GM18907 (cell line): ENCODE data around the gene MRPL52.
"Not testable (repeated sequence)": the region's sequence is repeated elsewhere in the genome, so short reads cannot be mapped to it uniquely, and the experiment has no call there.

Experiments used
- ATAC-seq: cut with Tn5 transposase; IDR thresholded peaks from one replicate; pipeline ENCODE4 v1.9.1; 2021; ENCODE audit warnings: mild to moderate bottlenecking, moderate library complexity; ENCODE audit not compliant: unreplicated experiment

Gene MRPL52

DNA sequence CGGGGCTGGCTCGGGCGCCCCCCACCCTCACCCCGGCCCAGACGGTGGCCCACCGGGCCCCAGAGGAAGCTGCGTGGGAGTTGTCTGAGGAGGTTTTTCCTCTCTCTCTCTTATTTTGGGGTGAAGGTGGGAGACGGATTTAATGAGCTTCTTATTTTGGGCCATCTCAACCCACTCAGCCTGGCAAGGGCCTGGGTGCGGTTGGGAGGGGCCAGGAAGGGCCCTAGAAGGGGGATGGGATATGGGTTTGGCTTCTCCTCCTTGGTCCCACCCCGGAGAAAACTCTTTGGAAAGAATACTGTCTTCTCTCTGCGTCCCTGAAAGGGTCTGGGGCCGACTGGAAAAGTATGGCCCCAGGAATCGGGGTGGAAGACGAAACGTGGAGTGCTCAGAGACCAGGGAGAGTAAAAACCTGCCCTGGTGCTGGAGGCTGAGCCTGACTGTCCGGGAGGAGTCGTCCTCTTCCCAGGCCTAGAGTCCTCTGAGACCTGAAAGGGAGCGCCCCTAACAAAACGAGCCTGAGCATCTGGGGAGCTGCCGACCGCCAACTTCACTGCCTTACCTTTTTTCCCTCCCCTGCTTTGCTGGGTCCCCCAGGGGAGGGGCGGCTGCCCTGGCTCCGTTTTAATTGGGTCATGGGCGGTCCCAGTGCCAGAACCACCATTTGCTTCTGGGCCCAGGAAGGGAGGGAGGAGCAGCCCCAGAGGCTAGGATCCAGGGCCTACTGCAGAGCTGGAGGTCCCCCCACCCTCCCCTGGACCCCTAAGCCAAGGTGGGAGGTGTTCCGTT, 8.3 kb downstream of the MRPL52 start:
- no peak for ATAC-seq

DNA sequence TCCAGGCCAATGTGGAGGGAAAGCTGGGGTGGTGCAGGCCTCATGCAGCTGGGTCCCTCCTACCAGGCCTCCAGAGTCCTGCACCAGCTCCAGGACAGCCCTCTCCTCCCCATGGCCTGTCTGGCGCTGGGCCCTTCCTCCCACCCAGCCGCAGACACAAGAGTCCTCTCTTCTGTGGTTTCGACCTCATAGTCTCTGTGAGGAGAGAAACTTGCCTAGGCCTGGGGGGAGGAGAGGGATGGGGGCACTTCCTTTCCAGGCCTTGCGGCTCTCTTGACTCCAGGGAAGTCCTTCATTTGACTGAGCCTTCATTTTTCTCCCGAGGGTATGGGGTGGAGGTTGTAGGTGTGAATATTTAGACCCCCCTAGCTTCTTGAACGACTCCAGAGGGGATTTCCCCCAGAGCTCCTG, 8.9 kb downstream of the MRPL52 start:
- ATAC-seq = no peak

DNA sequence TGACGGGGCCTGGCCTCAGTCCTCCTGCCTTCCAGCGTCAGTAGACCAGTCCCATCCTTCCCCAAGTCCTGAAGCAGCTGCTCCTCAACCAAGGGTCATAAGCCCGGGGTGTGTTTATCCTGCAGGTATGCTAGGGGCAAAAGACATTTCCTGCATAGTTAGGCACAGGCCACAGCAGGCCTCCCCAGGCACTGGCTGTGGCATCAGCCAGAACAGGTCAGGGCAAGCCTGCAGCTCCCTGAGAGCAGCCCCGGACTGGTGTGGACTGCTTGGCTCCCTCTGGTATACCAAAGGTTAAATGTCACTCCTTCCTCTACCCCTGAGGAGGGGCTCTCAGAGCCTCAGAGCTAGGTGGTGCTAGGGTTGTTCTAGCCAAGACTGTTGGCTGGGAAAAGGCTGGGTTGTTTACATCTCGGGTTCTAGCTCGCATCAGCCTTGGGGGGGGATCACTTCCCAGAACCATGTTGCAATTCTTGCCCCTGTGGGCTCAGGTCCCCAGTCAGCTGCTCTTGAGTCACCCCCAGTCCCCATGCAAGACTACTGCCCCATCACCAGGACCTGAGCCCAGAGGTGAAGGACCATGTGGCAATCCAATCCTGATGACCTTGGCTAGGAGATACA, 9.6 kb downstream of the MRPL52 start:
- no peak for ATAC-seq

DNA sequence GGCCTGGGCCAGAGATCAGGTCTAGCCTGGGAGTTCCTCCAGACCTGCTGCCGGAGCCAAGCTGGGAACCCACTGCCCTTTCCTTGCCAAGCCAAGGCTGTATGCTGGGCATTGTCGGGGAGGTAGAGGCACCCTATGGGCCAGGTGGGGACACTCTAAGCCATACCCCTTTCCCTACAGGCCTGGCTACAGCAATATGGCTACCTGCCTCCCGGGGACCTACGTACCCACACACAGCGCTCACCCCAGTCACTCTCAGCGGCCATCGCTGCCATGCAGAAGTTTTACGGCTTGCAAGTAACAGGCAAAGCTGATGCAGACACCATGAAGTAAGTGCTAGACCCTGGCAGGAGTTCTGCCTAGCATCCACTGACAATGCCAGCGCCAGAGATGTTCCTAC, 11.6 kb downstream of the MRPL52 start:
- no peak for ATAC-seq

DNA sequence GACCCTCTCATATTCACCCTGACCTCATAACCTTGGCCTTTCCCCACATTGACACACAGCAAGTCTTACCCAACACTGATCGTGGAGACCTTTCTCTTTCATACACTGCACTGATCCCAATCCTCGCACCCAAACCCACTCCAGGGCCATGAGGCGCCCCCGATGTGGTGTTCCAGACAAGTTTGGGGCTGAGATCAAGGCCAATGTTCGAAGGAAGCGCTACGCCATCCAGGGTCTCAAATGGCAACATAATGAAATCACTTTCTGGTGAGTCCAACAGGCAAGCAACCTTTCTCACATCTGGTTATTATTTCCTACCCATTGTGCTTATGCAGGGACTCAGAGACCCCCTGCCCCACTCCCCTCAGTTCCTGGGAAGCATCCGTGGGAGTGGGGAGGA, 12.1 kb downstream of the MRPL52 start:
- no peak for ATAC-seq

DNA sequence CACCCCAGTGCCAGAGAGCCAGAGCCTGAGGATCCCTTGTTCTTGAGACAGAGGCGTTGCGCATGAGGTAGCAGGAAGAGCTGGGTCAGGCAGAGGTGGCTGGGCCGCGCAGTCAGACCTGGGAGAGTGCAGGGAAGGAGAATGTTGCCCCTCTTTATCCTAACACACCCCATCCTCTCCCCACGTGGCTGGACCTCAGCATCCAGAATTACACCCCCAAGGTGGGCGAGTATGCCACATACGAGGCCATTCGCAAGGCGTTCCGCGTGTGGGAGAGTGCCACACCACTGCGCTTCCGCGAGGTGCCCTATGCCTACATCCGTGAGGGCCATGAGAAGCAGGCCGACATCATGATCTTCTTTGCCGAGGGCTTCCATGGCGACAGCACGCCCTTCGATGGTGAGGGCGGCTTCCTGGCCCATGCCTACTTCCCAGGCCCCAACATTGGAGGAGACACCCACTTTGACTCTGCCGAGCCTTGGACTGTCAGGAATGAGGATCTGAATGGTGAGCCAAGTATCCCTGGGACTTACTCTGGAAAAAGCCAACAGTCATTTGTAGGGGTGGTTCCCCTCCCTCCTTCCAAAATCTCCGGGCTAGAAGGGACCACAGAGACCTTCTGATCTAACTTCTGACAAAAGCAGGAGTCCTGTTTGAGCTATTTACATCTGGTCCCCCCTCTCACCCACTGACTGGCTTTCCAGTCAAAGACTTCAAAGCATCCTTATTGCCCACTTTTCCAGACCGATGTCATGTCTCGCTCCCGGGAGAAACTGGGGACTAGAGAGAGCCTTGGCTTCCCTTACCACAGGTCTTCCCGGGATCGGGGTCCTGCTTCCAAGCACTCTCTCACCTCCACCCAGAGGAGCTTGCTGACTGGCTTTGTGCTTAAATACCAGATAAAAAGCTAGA, 12.8 kb downstream of the MRPL52 start:
- ATAC-seq = no peak

DNA sequence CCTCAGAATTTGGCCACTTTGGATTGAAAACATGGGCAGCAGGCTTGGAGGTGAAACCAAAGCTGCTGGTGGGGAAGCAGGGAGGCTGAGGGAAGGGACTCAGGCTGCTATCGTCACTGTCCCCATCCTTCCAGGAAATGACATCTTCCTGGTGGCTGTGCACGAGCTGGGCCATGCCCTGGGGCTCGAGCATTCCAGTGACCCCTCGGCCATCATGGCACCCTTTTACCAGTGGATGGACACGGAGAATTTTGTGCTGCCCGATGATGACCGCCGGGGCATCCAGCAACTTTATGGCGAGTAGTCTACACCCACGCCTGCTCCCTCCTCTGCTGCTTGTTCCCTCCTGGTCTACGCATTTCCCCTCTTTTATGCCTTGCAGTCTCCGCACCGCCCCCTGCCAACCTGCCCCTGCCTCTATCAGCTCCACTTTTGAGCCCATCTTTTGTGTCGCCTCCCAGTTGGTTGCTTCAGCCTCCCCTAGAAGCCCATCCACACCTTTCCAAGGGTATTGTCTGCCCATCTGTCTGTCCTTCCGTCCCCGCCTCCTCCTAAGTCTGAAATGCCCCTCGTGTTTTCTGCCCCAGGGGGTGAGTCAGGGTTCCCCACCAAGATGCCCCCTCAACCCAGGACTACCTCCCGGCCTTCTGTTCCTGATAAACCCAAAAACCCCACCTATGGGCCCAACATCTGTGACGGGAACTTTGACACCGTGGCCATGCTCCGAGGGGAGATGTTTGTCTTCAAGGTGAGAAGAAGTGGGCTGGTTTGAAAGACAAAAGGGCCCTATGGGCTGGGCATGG, 13.6 kb downstream of the MRPL52 start:
- no peak for ATAC-seq

DNA sequence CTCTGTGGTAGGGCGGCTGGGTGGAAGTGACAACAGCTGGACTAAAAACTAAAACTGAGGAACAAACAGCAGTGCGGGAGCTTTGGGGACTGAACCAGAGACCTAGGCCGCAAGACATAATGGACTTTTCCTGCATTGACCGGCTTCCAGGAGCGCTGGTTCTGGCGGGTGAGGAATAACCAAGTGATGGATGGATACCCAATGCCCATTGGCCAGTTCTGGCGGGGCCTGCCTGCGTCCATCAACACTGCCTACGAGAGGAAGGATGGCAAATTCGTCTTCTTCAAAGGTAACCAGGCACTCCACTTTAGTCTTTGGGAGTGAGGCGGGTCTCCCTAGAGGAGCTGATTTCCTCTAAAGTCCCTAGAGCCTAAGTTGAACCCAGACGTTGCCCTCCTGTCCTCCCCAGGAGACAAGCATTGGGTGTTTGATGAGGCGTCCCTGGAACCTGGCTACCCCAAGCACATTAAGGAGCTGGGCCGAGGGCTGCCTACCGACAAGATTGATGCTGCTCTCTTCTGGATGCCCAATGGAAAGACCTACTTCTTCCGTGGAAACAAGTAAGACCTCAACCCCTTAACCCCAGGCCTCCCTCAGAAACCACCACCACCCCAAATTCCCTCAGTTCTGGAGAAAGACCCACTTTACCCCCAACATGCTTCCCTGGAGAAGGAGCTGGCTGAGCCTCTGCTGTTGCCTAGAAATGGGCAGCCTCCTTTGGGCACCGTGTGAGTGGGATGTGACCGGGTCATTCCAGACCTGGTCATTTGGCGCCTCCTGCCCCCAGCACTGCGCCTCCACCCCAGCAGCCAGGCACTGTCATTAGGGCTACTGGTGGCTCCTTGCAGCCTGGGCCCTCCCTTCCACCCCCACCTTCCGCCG, 14.8 kb downstream of the MRPL52 start:
- no peak for ATAC-seq

DNA sequence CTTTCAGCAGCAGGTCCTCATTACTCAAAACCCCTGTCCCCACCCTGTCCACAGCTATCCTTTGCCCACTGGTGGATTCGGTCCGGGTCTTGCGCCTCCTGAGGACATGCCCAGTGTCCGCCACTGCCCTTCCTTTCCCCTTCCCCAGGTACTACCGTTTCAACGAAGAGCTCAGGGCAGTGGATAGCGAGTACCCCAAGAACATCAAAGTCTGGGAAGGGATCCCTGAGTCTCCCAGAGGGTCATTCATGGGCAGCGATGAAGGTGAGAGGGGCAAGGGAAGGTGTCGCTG, 15.4 kb downstream of the MRPL52 start:
- no peak for ATAC-seq

DNA sequence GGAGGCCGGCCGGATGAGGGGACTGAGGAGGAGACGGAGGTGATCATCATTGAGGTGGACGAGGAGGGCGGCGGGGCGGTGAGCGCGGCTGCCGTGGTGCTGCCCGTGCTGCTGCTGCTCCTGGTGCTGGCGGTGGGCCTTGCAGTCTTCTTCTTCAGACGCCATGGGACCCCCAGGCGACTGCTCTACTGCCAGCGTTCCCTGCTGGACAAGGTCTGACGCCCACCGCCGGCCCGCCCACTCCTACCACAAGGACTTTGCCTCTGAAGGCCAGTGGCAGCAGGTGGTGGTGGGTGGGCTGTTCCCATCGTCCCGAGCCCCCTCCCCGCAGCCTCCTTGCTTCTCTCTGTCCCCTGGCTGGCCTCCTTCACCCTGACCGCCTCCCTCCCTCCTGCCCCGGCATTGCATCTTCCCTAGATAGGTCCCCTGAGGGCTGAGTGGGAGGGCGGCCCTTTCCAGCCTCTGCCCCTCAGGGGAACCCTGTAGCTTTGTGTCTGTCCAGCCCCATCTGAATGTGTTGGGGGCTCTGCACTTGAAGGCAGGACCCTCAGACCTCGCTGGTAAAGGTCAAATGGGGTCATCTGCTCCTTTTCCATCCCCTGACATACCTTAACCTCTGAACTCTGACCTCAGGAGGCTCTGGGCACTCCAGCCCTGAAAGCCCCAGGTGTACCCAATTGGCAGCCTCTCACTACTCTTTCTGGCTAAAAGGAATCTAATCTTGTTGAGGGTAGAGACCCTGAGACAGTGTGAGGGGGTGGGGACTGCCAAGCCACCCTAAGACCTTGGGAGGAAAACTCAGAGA, 16.3 kb downstream of the MRPL52 start:
- no peak for ATAC-seq

DNA sequence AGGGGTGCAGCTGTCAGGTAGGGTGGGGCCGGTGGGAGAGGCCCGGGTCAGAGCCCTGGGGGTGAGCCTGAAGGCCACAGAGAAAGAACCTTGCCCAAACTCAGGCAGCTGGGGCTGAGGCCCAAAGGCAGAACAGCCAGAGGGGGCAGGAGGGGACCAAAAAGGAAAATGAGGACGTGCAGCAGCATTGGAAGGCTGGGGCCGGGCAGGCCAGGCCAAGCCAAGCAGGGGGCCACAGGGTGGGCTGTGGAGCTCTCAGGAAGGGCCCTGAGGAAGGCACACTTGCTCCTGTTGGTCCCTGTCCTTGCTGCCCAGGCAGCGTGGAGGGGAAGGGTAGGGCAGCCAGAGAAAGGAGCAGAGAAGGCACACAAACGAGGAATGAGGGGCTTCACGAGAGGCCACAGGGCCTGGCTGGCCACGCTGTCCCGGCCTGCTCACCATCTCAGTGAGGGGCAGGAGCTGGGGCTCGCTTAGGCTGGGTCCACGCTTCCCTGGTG, 17.2 kb downstream of the MRPL52 start:
- no peak for ATAC-seq

DNA sequence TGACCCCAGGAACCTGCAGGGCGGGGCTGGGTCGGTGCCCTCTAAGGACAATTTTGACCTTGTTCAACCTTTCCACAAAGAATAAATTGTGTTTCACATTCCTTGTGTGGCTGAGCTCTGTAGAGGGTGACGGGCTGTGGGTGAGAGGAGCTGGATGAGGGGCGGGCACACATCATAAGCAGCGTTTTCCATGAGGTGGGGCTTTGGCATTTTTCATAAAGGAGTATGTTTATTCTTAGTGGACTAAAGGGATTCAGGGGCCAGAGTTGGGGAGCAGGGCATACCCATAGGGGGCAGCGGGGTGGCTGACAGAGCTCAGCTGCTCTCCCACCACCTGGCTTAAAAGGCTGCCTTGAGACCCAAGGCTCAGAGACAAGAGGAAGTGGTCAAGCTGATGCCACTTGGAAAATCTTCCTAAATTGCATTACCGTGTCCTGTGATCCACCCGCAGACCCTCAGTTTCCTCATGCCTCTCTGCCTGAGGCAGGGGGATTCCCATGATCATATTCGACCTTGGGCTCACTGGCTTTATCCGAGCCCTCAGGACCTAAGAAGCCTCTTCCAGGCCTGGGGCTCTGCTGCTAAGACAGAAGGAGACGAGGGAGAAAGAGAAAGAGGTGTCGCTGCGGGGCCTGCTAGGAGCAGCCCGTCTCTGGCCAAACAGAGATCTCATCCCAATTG, 18.1 kb downstream of the MRPL52 start:
- ATAC-seq = no peak

DNA sequence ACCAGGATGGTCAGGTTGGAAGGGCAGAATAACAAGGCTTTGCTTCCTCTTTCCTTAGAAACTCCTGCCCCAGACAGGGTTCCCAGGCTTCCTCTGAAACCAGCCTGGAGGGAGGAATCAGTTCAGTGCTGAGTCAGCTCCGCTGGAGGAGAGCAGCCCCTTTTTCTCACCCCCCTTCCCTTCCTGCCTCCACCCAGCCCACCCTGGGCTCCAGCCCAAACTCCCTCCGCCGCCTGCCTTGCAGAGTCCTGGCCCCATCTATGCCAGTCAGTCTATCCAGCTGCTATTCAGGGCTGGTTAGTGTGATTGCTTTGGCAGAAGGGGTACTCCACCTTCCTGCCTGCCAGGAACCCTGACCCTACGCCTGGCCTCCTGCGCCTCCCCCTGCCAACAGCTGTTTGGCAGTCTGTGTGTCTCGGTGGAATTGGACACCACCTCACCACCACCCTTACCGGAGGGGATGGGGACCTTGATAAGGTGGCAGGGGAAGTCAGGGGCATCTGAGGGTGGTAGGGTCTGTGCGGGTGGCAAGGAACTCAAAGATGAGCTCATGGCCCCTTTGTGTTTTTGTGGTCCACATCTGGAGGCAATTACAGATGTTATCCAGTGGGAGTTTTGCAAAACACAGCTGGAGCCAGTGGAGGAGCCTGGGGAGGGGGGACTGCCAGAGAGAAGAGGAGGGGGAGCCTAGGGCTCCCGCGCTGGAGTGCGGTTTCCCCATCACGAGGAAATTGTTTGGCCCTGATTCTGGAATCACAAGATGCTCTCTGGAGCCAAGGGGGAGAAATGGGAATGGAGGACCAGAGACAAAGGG, 18.9 kb downstream of the MRPL52 start:
- no peak for ATAC-seq

DNA sequence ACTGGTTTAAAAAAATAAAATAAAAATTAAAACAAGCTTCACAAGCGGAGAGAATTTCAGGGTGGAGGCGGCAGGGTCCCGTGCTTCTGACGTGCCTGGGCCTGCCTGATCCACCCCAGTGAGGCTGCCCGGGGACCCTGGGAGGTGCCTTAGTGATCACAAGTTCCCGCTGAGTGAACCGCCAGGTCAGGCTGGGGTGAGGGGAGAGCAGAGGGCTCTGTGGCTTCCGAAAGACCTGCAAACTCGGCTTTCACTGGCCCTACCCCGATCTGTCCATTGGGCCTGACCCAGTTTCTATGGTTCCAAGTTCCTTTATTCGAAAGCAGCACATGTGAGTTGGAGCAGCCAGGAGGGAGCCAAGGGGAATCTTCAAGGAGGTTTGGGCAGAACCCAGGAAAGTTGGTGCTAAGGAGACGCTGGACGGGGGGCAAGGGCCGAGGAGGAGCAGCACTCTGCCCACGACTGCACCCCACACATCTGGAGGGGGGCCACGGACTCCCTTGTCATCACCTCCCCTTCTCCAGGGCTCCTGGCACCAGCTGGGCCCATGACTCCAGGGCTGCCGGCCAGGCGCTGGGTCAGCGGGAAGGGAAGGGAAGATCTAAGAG, 19.6 kb downstream of the MRPL52 start:
- ATAC-seq = no peak

DNA sequence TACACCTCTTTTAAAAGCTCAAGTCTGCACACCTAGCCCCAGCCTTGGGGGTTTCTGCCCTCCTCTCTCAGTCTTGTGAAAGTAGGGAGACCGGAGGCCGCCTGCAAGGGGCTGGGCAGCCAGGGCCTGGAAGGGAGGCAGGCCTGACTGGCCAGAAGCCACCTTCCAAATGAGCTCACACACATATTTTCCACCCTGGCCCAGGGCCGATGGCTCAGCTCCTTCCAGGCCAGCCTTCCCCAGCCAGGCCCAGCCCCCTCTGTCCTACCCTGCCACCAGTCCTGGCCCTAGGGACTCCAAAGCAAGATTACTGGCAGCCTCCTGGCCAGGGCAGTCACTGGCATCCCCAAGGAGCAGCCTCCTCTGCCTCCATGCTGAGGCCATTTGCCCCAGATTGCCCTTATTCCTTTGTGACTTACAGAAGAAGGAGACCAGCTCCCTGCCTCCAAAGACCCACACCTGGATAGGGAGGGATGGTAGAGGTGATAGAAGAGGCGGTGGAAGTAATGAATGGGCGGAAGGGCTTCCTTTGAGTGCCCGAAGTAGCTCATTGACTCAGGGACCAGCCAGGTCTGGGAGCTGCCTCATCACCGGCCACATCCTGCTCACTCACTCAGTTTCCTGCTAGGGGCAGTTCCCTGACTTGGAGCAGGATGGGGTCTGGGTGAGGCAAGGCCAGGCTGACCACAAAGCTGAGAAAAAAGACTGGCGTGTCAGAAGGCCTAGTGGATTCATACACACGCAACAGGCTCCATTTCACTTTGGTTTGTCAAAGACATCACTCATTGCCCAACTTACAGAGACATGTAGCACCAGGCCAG, 21.5 kb downstream of the MRPL52 start:
- no peak for ATAC-seq

DNA sequence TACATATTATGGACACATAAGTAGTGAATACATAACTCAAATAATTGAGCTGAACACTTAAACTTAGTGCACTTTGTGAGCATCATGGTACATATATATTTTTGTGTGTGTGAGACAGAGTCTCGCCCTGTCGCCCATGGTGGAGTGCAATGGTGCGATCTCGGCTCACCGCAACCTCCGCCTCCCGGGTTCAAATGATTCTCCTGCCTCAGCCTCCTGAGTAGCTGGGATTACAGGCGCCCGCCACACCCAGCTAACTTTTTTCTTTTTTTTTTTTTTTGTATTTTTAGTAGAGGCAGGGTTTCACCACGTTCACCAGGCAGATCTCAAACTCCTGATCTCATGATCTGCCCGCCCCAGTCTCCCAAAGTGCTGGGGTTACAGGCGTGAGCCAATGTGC, 22.5 kb downstream of the MRPL52 start:
- ATAC-seq = not testable (repeated sequence)

DNA sequence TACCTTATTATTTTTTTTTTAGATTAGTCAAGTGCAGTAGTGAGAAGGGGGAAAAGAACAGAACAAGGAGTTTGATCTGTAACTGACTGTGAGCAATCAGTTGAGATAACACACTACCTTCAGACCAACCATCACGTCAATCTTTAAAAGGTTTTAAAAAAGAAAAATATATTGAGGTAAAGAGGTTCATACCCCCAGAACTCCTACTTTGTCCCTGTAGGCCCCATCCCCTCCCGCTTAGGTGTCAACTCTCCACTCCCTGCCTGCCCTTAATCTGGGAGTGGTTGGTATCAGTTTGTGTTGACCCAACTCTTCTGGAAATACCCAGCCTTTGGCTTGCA, 22.9 kb downstream of the MRPL52 start:
- ATAC-seq = no peak
